NT2/D1 (cell line): Measurements from ENCODE around the gene DISC1.
"Not testable (repeated sequence)": the region's sequence is repeated elsewhere in the genome, so short reads cannot be mapped to it uniquely, and the experiment has no call there.

ENCODE experiments used
- DNase-seq: peaks from one replicate; pipeline ENCODE4 v3.0.0-alpha.2; 2011; ENCODE audit warnings: low read depth, low spot score
- H3K27me3 ChIP-seq: 2 replicates; pipeline ENCODE4 v1.6.0; 2011; ENCODE audit warnings: mild to moderate bottlenecking; ENCODE audit not compliant: insufficient read length, insufficient read depth
- H3K36me3 ChIP-seq: 2 replicates; pipeline ENCODE4 v1.6.1; 2011; ENCODE audit warnings: mild to moderate bottlenecking, low read length, mixed read lengths; ENCODE audit not compliant: insufficient read depth, insufficient read length
- H3K4me1 ChIP-seq: 2 replicates; pipeline ENCODE4 v1.5.1; 2011; ENCODE audit not compliant: insufficient read depth, insufficient read length
- H3K4me3 ChIP-seq: 2 replicates; pipeline ENCODE4 v1.5.1; 2011; ENCODE audit warnings: low read depth; ENCODE audit not compliant: insufficient read length
- H3K9ac ChIP-seq: 2 replicates; pipeline ENCODE4 v1.6.0; 2011; ENCODE audit warnings: low read depth; ENCODE audit not compliant: insufficient read length
- H3K9me3 ChIP-seq: 2 replicates; pipeline ENCODE4 v1.5.1; 2011; ENCODE audit warnings: mild to moderate bottlenecking, low read length; ENCODE audit not compliant: insufficient read depth
- SUZ12 ChIP-seq: IDR thresholded peaks from 2 replicates; pipeline ENCODE4 v1.6.1; 2011; ENCODE audit not compliant: insufficient read length, insufficient read depth; ENCODE audit errors: extremely low read depth
- YY1 ChIP-seq: IDR thresholded peaks from 2 replicates; pipeline ENCODE4 v1.6.1; 2011; ENCODE audit not compliant: insufficient read length, insufficient read depth
- ZNF274 ChIP-seq: IDR thresholded peaks from 2 replicates; pipeline ENCODE4 v1.6.1; 2011; ENCODE audit warnings: mild to moderate bottlenecking, low read depth, low read length

DISC1 gene

DNA sequence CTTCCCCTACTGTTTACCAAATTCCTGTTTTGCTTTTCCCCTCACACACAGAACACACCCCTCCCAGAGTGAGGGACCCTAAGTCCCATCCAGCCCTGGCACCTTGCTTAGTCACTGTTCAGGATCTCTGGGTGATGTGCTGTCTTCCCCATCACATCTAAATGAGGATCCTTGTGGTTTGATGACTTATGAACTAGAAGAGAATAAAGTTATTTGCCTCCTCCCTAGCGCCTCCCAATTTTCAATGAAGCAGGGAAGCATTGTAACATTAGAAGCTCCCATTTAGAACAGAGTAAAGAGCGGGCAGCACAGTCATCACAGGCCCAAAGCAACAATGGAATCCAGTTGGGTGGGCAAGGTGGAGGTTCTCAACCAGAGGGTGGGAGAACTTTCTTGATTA is 27.0 kb downstream of the DISC1 start:
- no peak overlapping the region for H3K9ac ChIP-seq
- H3K27me3 ChIP-seq: no peaks in the 10 kb centered on the region
- H3K4me3 ChIP-seq: no peak overlapping the region
- DNase-seq: no peak
- TF ChIP-seq YY1: no peak
- no peak for TF ChIP-seq ZNF274
- no peaks in the 10 kb centered on the region for H3K36me3 ChIP-seq
- peaks cover 6% of the 10 kb centered on the region for H3K4me1 ChIP-seq
- H3K9me3 ChIP-seq: no peaks in the 10 kb centered on the region

DNA sequence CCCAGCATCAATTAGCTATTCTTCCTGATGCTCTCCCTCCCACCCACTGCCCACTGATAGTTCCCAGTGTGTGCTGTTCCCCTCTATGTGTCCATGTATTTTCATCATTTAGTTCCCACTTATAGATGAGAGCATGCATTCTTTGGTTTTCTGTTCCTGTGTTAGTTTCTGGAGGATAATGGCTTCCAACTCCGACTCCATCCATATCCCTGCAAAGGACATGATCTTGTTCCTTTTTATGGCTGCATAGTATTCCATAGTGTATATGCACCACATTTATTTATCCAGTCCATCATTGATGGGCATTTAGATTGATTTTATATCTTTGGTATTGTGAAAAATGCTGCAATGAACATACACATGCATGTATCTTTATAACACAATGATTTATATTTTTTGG is 30.2 kb downstream of the DISC1 start:
- no peak for DNase-seq
- Histone ChIP-seq H3K36me3 (no peaks in the 10 kb centered on the region), H3K9ac (no peak overlapping the region), H3K4me1 (peaks cover 2% of the 10 kb centered on the region), H3K27me3 (no peaks in the 10 kb centered on the region), H3K9me3 (no peaks in the 10 kb centered on the region), H3K4me3 (no peak overlapping the region)
- no peak for TF ChIP-seq ZNF274
- no peak for TF ChIP-seq YY1
- no peak for TF ChIP-seq SUZ12

DNA sequence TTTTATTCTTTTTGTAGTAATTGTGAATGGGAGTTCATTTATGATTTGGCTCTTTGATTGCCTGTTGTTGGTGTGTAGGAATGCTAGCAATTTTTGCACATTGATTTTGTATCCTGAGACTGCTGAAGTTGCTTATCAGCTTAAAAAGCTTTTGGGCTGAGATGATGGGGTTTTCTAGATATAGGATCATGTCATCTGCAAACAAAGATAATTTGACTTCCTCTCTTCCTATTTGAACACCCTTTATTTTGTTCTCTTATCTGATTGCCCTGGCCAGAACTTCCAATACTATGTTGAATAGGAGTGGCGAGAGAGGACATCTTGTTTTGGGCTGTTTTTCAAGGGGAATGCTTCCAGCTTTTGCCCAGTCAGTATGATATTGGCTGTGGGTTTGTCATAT is 31.6 kb downstream of the DISC1 start:
- H3K27me3 ChIP-seq, H3K9me3 ChIP-seq, H3K4me3 ChIP-seq, H3K36me3 ChIP-seq, DNase-seq, H3K9ac ChIP-seq, H3K4me1 ChIP-seq: not testable (repeated sequence)

DNA sequence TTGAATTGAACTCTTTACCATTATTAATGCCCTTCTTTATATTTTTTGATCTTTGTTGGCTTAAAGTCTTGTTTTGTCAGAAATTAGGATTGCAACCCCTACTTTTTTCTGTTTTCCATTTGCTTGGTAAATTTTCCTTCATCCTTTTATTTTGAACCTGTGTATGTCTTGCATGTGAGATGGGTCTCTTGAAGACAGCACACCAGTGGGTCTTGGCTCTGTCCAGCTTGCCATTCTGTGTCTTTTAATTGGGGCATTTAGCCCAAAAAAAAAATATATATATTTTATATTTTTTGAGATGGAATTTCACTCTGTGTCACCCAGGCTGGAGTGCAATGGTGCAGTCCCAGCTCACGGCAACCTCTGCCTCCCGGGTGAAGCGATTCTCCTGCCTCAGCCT is 33.6 kb downstream of the DISC1 start:
- no peaks in the 10 kb centered on the region for H3K4me1 ChIP-seq
- no peak overlapping the region for H3K9ac ChIP-seq
- no peaks in the 10 kb centered on the region for H3K27me3 ChIP-seq
- H3K9me3 ChIP-seq: no peaks in the 10 kb centered on the region
- no peak overlapping the region for H3K4me3 ChIP-seq
- TF ChIP-seq ZNF274 (no peak), SUZ12 (no peak), YY1 (no peak)
- no peak for DNase-seq
- H3K36me3 ChIP-seq: no peaks in the 10 kb centered on the region

DNA sequence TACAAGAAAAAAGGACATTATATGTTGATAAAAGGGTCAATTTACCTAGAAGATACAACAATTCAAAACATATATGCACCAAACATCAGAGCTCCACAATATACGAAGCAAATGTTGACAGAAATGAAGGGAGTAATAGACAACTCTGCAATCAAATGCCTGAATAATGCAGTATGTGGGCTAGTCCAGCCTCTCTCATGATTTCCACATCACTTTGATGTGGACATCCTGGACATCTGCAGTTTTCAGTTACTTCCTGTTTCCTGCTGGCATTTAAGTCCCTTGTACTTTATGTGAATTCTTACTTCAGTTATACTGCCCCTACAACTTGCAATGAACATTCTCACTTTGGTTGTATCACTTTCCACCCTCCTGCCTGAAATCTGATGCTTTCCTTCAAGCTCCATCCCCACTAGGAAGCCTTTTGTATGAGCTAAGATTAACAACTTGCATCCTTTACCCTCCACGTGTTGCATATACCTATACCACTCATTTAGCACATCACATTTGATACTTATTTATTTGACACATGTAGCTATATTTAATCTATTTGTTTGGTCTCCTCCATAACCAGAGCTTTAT is 36.7 kb downstream of the DISC1 start:
- Histone ChIP-seq H3K27me3 (no peaks in the 10 kb centered on the region), H3K36me3 (no peaks in the 10 kb centered on the region), H3K9ac (no peak overlapping the region), H3K4me1 (no peaks in the 10 kb centered on the region), H3K9me3 (no peaks in the 10 kb centered on the region), H3K4me3 (no peak overlapping the region)
- TF ChIP-seq ZNF274 (no peak), YY1 (no peak), SUZ12 (no peak)
- DNase-seq: no peak

DNA sequence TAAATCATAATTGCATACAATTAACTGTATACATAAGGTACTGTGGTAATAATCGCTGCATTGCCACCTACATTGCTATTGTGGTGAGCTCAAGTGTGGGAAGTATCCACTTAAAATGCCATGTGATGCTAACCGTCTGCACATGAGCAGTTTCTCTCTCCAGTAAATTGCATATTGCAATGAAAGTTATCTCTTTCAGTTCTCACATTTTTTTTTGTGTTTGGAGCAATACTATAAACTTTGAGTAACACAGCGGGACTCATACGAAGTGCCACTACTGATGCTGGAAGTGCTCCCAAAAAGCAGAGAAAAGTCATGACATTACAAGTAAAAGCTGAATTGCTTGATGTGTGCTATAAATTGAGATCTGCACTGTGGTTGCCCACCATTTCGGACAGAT is 38.5 kb downstream of the DISC1 start:
- no peaks in the 10 kb centered on the region for H3K4me1 ChIP-seq
- H3K4me3 ChIP-seq: no peak overlapping the region
- no peaks in the 10 kb centered on the region for H3K27me3 ChIP-seq
- 0 out of 2 replicates have a peak, but pooled peaks cover under 1% of the 10 kb centered on the region for H3K9me3 ChIP-seq
- no peak overlapping the region for H3K9ac ChIP-seq
- no peak for DNase-seq
- TF ChIP-seq YY1 (no peak), SUZ12 (no peak), ZNF274 (no peak)
- H3K36me3 ChIP-seq: no peaks in the 10 kb centered on the region

DNA sequence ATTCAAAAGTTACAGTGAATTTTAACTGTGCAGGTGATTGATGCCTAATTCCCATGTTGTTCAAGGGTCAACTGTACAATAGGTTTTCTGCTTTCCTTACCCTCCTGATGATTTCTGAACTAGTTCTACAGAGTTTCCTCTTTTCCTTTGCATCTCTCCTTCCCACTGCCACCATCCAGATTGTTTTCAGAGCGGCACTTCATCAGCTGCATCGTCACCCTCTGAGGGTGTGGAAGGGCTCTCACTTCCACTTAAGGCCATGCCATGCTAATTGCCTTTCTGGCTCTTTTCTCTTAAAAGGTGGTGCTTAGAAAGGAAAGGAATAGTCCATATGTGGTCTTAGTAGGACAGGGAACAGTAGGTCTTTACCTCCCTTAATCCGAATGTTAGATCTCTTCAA is 39.1 kb downstream of the DISC1 start:
- 0 out of 2 replicates have a peak, but pooled peaks cover 7% of the 10 kb centered on the region for H3K9me3 ChIP-seq
- no peak for TF ChIP-seq SUZ12
- TF ChIP-seq YY1: no peak
- TF ChIP-seq ZNF274: no peak
- no peak for DNase-seq
- no peak overlapping the region for H3K9ac ChIP-seq
- H3K27me3 ChIP-seq: no peaks in the 10 kb centered on the region
- no peak overlapping the region for H3K4me3 ChIP-seq
- no peaks in the 10 kb centered on the region for H3K36me3 ChIP-seq
- H3K4me1 ChIP-seq: no peaks in the 10 kb centered on the region

DNA sequence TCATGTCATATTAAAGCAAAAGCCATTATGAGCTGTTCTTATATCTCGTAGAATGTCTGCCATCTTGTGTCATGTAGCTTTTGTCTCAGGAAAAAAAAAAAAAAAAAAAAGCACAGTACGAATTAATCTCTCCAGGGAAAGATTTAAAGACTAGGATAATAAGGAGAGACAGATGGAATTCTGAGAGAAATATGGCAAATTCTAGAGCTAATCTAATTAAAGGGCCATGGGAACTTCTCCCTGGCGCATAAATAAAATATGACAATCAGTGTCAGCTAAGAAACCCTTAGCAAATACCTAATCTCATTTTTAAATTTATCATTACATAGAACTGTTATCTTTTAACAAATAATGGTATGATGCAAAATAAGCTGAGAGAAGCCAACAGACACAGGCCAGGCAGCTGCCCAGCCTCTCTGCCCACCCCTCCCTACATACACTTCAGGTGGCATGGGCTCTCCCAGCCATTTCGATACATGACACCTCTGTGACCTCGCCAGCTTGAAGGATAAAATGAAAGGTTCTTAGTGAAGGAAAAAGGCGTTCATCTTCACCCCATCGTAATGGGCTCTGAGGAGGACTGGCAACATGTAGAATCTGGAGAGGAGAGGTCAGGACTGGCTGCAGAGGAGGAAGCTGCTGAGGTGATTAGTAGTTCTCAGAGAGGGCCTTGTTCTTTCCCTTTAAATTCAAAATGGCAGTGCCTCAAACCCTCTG is 39.8 kb downstream of the DISC1 start:
- DNase-seq: no peak
- no peaks in the 10 kb centered on the region for H3K4me1 ChIP-seq
- H3K9me3 ChIP-seq: 0 out of 2 replicates have a peak, but pooled peaks cover 10% of the 10 kb centered on the region
- H3K4me3 ChIP-seq: no peak overlapping the region
- TF ChIP-seq YY1 (no peak), SUZ12 (no peak), ZNF274 (no peak)
- H3K27me3 ChIP-seq: no peaks in the 10 kb centered on the region
- no peaks in the 10 kb centered on the region for H3K36me3 ChIP-seq
- H3K9ac ChIP-seq: no peak overlapping the region
